Neuronal stem cell (in vitro differentiated cells): ENCODE results near the gene ARSG.
A peak's percentile ranks its signal among the peaks of the same experiment; 100 is the strongest.

Source experiments
- DNase-seq: peaks from one replicate; pipeline ENCODE4 v3.0.0-alpha.2; 2013; ENCODE audit warnings: low spot score
- H2AFZ ChIP-seq: one replicate; pipeline ENCODE4 v1.6.1; 2013; ENCODE audit warnings: mild to moderate bottlenecking, low read length, inconsistent platforms
- H2AK5ac ChIP-seq: 2 replicates; pipeline ENCODE4 v1.6.1; 2013; ENCODE audit warnings: low read depth, mild to moderate bottlenecking, inconsistent platforms, low read length, moderate library complexity, mixed read lengths
- H2BK120ac ChIP-seq: 2 replicates; pipeline ENCODE4 v1.6.1; 2013; ENCODE audit warnings: low read depth, mild to moderate bottlenecking, inconsistent platforms, low read length, moderate library complexity, mixed read lengths
- H2BK12ac ChIP-seq: one replicate; pipeline ENCODE4 v1.6.1; 2013; ENCODE audit warnings: low read length, inconsistent platforms
- H2BK15ac ChIP-seq: 2 replicates; pipeline ENCODE4 v1.6.1; 2013; ENCODE audit warnings: mild to moderate bottlenecking, low read length, inconsistent platforms, mixed read lengths
- H2BK5ac ChIP-seq: one replicate; pipeline ENCODE4 v1.6.1; 2013; ENCODE audit warnings: inconsistent platforms, mild to moderate bottlenecking, low read length, moderate library complexity
- H3K14ac ChIP-seq: one replicate; pipeline ENCODE4 v1.6.1; 2013; ENCODE audit warnings: low read length, inconsistent platforms
- H3K18ac ChIP-seq: 2 replicates; pipeline ENCODE4 v1.6.1; 2013; ENCODE audit warnings: low read length, inconsistent platforms
- H3K23ac ChIP-seq: 2 replicates; pipeline ENCODE4 v1.6.1; 2013; ENCODE audit warnings: low read depth, mild to moderate bottlenecking, mixed read lengths, low read length, inconsistent platforms; ENCODE audit not compliant: poor library complexity
- H3K27ac ChIP-seq: replicated peaks from 3 replicates; pipeline ENCODE4 v1.5.1; 2013; ENCODE audit warnings: low read length, inconsistent platforms
- H3K27me3 ChIP-seq, 3 experiments: 2 replicates each; pipeline ENCODE4 v1.6.1; 2013; ENCODE audit warnings: low read length in 3 of 3, mild to moderate bottlenecking in 2 of 3, inconsistent platforms in 1 of 3, low read depth in 1 of 3, mixed read lengths in 1 of 3, moderate library complexity in 1 of 3; ENCODE audit not compliant: control insufficient read depth in 3 of 3, insufficient read depth in 3 of 3
- H3K36me3 ChIP-seq, 2 donors: replicated peaks in 1 of 2; 2 replicates each; pipeline ENCODE4 v1.6.1; 2013; ENCODE audit warnings: low read length in 2 of 2; ENCODE audit not compliant: control insufficient read depth in 2 of 2, insufficient read depth in 2 of 2
- H3K4ac ChIP-seq: 2 replicates; pipeline ENCODE4 v1.6.1; 2013; ENCODE audit warnings: inconsistent platforms, mild to moderate bottlenecking, low read length, moderate library complexity
- H3K4me1 ChIP-seq, 2 donors: 1 replicate in 1 of 2; 2 replicates in 1 of 2; pipeline ENCODE4 v1.6.1; 2013; ENCODE audit warnings: low read length in 2 of 2, low read depth in 1 of 2; ENCODE audit not compliant: control insufficient read depth in 2 of 2, insufficient read depth in 1 of 2
- H3K4me2 ChIP-seq: one replicate; pipeline ENCODE4 v1.6.1; 2013; ENCODE audit warnings: mild to moderate bottlenecking, low read length, inconsistent platforms; ENCODE audit not compliant: insufficient read depth, poor library complexity, severe bottlenecking
- H3K4me3 ChIP-seq, 2 donors: 2 replicates each; pipeline ENCODE4 v1.5.1; 2013; ENCODE audit warnings: low read length in 2 of 2, mild to moderate bottlenecking in 2 of 2, inconsistent platforms in 1 of 2, moderate library complexity in 1 of 2
- H3K79me1 ChIP-seq: one replicate; pipeline ENCODE4 v1.6.1; 2013; ENCODE audit warnings: low read depth, mild to moderate bottlenecking, inconsistent platforms, low read length, moderate library complexity
- H3K9ac ChIP-seq: one replicate; pipeline ENCODE4 v1.6.1; 2013; ENCODE audit warnings: mild to moderate bottlenecking, low read depth, low read length, inconsistent platforms; ENCODE audit not compliant: poor library complexity
- H3K9me3 ChIP-seq, 2 donors: replicated peaks in 1 of 2; 2 replicates each; pipeline versions ENCODE3 to v1.6.1; 2013; ENCODE audit warnings: low read length in 2 of 2, mild to moderate bottlenecking in 2 of 2, inconsistent platforms in 1 of 2, low read depth in 1 of 2, mixed read lengths in 1 of 2, moderate library complexity in 1 of 2; ENCODE audit not compliant: control insufficient read depth in 2 of 2, insufficient read depth in 1 of 2
- H4K8ac ChIP-seq: one replicate; pipeline ENCODE4 v1.6.1; 2013; ENCODE audit warnings: low read depth, mild to moderate bottlenecking, inconsistent platforms, low read length, moderate library complexity
- H4K91ac ChIP-seq: one replicate; pipeline ENCODE4 v1.6.1; 2013; ENCODE audit warnings: low read length, low read depth, mild to moderate bottlenecking, inconsistent platforms; ENCODE audit not compliant: poor library complexity
- WGBS, 2 donors: extraction: QIAGEN DNeasy Blood & Tissue Kit; methylation state at CpG; one replicate each; pipeline ENCODE4 v1.1.7; 2013; ENCODE audit warnings: missing lambda C conversion rate in 2 of 2, mixed read lengths in 1 of 2; ENCODE audit not compliant: insufficient read length in 2 of 2, insufficient replicate concordance in 1 of 2; ENCODE audit errors: extremely low coverage in 2 of 2; 5-methylcytosine and 5-hydroxymethylcytosine counted together

The ARSG gene

DNA sequence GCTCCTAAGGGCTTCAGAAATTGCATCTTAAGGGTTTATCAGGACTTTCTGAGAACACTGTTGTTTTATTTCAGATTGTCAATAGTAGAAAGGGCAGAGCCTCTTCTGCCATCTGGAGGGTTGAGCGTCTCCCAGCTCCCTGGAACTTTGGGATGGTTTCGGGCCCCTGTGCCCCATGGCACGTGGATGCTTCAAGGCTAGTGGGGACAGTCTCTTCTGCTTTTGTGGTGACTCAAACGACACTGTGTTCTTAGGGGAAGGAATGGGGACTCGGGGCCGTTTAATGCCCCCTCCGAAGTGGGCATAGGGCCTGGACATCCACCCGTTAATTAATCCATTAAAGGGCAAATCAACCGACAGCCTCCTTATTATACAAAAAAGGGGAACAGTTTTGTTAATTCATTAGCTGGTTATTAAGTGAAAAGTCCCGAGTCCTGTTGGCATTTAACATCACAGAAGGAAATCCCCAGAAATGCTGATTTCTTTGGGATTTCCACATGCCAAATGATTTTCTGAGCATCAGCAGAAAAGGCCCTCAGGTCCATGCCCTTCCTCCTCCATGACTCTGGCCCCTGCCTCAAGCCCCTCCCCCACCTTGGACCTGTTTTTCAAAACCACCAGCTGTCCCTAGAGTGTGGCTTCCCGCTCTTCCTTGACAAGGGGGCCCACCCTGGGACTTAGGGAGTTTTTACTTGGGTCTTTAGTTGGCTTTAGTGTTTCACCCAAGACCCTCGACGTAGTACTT, 68.7 kb downstream of the ARSG start:
- Histone ChIP-seq H2BK12ac (no peak overlapping the region), H2AK5ac (no peak overlapping the region), H4K91ac (no peak overlapping the region), H3K4me3 (no peak overlapping the region), H3K4me2 (no peak overlapping the region), H3K14ac (no peak overlapping the region), H4K8ac (no peak overlapping the region), H3K23ac (no peak overlapping the region), H2BK5ac (no peak overlapping the region), H3K27me3 (no peaks in the 10 kb centered on the region), H3K18ac (no peak overlapping the region), H3K9me3 (no peaks in the 10 kb centered on the region), H3K9ac (no peak overlapping the region), H2BK15ac (no peak overlapping the region), H2AFZ (no peak overlapping the region), H3K79me1 (no peaks in the 10 kb centered on the region), H3K36me3 (peaks cover 0 to 51% of the 10 kb centered on the region in 2 donors), H2BK120ac (no peak overlapping the region), H3K4me1 (peaks cover 0 to 2% of the 10 kb centered on the region in 2 donors), H3K27ac (no peak overlapping the region), H3K4ac (no peak overlapping the region)
- DNase-seq = no peak
- WGBS, 2 donors = no CpG with 5 or more reads among the region's 13 CpGs

DNA sequence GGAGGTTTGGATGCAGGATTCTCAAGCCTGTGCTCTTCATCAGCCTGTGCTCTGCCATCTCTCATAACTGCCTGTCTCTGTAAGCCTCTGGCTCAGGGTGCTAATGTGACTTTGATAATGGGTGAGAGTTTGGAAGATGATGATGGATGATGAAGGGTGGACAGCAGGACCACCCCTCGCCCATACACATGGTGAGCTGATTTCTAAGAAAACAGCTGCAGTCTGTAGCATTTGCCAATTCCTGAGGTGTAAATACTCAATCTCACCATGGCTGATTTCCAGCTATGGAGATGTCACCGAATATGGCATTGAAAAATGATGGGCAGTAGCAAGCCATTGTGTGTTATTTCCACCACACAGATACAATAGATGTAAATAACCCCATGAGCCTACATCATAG, 74.2 kb downstream of the ARSG start:
- H2BK120ac ChIP-seq = no peak overlapping the region
- H3K27ac ChIP-seq = no peak overlapping the region
- H4K8ac ChIP-seq = no peak overlapping the region
- no peak overlapping the region for H2BK12ac ChIP-seq
- H3K79me1 ChIP-seq = no peaks in the 10 kb centered on the region
- WGBS, 2 donors = no CpG with 5 or more reads among the region's 2 CpGs
- no peak overlapping the region for H3K4me3 ChIP-seq
- H3K4me1 ChIP-seq = no peaks in the 10 kb centered on the region
- H3K27me3 ChIP-seq = no peaks in the 10 kb centered on the region
- H3K9ac ChIP-seq = no peak overlapping the region
- no peak overlapping the region for H2BK15ac ChIP-seq
- H2AK5ac ChIP-seq = no peak overlapping the region
- no peak overlapping the region for H3K18ac ChIP-seq
- no peak overlapping the region for H3K23ac ChIP-seq
- H3K36me3 ChIP-seq = peaks cover 2 to 32% of the 10 kb centered on the region in 2 donors
- DNase-seq = no peak
- H2AFZ ChIP-seq = no peak overlapping the region
- no peak overlapping the region for H4K91ac ChIP-seq
- no peak overlapping the region for H3K14ac ChIP-seq
- no peaks in the 10 kb centered on the region for H3K9me3 ChIP-seq
- no peak overlapping the region for H3K4me2 ChIP-seq
- no peak overlapping the region for H3K4ac ChIP-seq
- H2BK5ac ChIP-seq = no peak overlapping the region

DNA sequence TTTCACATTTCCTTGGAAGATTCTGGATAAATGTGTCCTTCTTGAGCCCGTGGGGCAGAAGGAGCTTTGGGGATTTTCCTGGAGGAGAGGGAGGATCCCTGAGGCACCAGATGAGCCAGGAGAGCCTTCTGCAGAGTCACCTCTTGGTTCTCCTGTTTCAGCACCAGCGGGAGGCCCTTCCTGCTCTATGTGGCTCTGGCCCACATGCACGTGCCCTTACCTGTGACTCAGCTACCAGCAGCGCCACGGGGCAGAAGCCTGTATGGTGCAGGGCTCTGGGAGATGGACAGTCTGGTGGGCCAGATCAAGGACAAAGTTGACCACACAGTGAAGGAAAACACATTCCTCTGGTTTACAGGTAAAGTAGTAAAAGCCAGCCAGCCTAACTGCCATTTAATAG, 77.1 kb downstream of the ARSG start:
- H2BK5ac ChIP-seq = no peak overlapping the region
- WGBS, 2 donors = no CpG with 5 or more reads among the region's 5 CpGs
- H2BK15ac ChIP-seq = no peak overlapping the region
- no peak overlapping the region for H3K9ac ChIP-seq
- H3K27me3 ChIP-seq = no peaks in the 10 kb centered on the region
- no peak overlapping the region for H2BK12ac ChIP-seq
- H4K8ac ChIP-seq = no peak overlapping the region
- H3K9me3 ChIP-seq = no peaks in the 10 kb centered on the region
- H2BK120ac ChIP-seq = no peak overlapping the region
- H3K79me1 ChIP-seq = no peaks in the 10 kb centered on the region
- no peak overlapping the region for H3K4ac ChIP-seq
- H3K4me2 ChIP-seq = no peak overlapping the region
- peak overlapping the region; percentile 2 for H3K18ac ChIP-seq
- no peak overlapping the region for H3K27ac ChIP-seq
- DNase-seq = no peak
- no peak overlapping the region for H2AFZ ChIP-seq
- H3K23ac ChIP-seq = no peak overlapping the region
- H3K4me1 ChIP-seq = no peaks in the 10 kb centered on the region
- no peak overlapping the region for H3K14ac ChIP-seq
- H4K91ac ChIP-seq = no peak overlapping the region
- H2AK5ac ChIP-seq = no peak overlapping the region
- H3K4me3 ChIP-seq = no peak overlapping the region
- peaks cover 2 to 20% of the 10 kb centered on the region in 2 donors for H3K36me3 ChIP-seq

DNA sequence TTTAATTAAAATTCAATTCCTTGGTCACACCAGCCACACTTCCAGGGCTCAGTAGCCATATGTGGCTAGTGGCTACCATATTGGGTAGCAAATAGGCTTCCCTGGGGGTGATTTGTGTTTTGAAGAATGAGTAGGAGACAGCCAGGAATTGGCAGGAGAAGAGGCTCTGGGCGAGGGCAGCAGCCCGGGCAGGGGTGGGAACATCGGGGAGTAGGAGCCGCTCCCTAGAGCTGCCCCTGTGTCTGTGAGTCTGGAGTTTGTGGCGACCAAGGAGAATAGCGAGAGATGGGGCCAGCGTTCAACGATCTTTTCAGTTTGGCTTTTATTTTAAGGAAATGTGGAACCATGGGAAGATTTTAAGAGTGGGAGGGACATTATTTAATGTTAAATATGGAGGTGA, 84.3 kb downstream of the ARSG start:
- Histone ChIP-seq H3K4me2 (no peak overlapping the region), H4K91ac (no peak overlapping the region), H3K9me3 (no peaks in the 10 kb centered on the region), H3K79me1 (no peaks in the 10 kb centered on the region), H3K4me1 (peaks cover 12 to 18% of the 10 kb centered on the region in 2 donors), H4K8ac (no peak overlapping the region), H2BK12ac (no peak overlapping the region), H3K36me3 (peaks cover 0 to 1% of the 10 kb centered on the region in 2 donors), H3K18ac (no peak overlapping the region), H2AFZ (no peak overlapping the region), H3K4ac (no peak overlapping the region), H3K9ac (no peak overlapping the region), H3K27me3 (no peaks in the 10 kb centered on the region), H3K4me3 (no peak overlapping the region), H3K14ac (no peak overlapping the region), H2BK120ac (no peak overlapping the region), H2AK5ac (no peak overlapping the region), H2BK5ac (no peak overlapping the region), H3K27ac (no peak overlapping the region), H2BK15ac (no peak overlapping the region), H3K23ac (no peak overlapping the region)
- DNase-seq = no peak
- WGBS, 2 donors = no CpG with 5 or more reads among the region's 8 CpGs
